ENCODE measurements around the gene AKTIP. TPM values are rescaled to one million over a fixed set of nuclear protein-coding genes. Genes with fewer than 3 reads are reported as not detected.

Gene AKTIP
- polyA plus RNA-seq, 1 donor from 2014 or later = 68.6 TPM

DNA sequence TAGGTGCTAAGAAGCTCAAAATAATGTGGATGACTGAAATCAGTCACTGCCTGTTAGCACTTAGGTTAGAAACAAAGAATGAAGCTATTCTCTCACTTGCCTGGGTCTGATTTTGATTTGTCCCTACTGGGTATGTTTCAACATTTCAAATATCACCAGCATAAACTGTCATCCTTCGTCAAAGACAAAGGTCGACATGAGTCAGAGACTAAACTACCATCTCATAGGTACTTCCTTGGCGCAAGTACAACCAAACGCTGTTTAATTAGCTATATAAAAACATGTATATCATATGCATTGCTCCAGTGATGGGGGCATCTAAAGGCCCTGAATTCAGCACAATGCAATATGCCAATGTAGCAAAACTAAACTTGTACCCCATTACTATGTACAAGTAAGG, 4.0 kb downstream of the AKTIP start:
- H3K27ac ChIP-seq (ENCODE audit: low read length) = no peak overlapping the region
- no peaks in the 10 kb centered on the region for H3K9me3 ChIP-seq (ENCODE audit: low read length)
- no peak overlapping the region for H2AFZ ChIP-seq (ENCODE audit: low read depth, low read length)
- H3K79me2 ChIP-seq (replicated peaks; ENCODE audit: insufficient read depth, low read length) = peaks cover 13% of the 10 kb centered on the region
- TF ChIP-seq MXI1 (conservative IDR thresholded peaks at IDR 0.05; ENCODE audit: poor library complexity, severe bottlenecking) = no peak
- TF ChIP-seq, protein P1, sequence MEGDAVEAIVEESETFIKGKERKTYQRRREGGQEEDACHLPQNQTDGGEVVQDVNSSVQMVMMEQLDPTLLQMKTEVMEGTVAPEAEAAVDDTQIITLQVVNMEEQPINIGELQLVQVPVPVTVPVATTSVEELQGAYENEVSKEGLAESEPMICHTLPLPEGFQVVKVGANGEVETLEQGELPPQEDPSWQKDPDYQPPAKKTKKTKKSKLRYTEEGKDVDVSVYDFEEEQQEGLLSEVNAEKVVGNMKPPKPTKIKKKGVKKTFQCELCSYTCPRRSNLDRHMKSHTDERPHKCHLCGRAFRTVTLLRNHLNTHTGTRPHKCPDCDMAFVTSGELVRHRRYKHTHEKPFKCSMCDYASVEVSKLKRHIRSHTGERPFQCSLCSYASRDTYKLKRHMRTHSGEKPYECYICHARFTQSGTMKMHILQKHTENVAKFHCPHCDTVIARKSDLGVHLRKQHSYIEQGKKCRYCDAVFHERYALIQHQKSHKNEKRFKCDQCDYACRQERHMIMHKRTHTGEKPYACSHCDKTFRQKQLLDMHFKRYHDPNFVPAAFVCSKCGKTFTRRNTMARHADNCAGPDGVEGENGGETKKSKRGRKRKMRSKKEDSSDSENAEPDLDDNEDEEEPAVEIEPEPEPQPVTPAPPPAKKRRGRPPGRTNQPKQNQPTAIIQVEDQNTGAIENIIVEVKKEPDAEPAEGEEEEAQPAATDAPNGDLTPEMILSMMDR (IDR thresholded peaks at IDR 0.05; ENCODE audit: poor library complexity, severe bottlenecking) = no peak
- TF ChIP-seq TAF1 (IDR thresholded peaks at IDR 0.05; ENCODE audit: low read depth) = no peak
- TF ChIP-seq POLR2AphosphoS5 (IDR thresholded peaks at IDR 0.05) = no peak
- TF ChIP-seq, protein P2, sequence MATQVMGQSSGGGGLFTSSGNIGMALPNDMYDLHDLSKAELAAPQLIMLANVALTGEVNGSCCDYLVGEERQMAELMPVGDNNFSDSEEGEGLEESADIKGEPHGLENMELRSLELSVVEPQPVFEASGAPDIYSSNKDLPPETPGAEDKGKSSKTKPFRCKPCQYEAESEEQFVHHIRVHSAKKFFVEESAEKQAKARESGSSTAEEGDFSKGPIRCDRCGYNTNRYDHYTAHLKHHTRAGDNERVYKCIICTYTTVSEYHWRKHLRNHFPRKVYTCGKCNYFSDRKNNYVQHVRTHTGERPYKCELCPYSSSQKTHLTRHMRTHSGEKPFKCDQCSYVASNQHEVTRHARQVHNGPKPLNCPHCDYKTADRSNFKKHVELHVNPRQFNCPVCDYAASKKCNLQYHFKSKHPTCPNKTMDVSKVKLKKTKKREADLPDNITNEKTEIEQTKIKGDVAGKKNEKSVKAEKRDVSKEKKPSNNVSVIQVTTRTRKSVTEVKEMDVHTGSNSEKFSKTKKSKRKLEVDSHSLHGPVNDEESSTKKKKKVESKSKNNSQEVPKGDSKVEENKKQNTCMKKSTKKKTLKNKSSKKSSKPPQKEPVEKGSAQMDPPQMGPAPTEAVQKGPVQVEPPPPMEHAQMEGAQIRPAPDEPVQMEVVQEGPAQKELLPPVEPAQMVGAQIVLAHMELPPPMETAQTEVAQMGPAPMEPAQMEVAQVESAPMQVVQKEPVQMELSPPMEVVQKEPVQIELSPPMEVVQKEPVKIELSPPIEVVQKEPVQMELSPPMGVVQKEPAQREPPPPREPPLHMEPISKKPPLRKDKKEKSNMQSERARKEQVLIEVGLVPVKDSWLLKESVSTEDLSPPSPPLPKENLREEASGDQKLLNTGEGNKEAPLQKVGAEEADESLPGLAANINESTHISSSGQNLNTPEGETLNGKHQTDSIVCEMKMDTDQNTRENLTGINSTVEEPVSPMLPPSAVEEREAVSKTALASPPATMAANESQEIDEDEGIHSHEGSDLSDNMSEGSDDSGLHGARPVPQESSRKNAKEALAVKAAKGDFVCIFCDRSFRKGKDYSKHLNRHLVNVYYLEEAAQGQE (IDR thresholded peaks at IDR 0.05; ENCODE audit: borderline replicate concordance) = no peak
- TF ChIP-seq EZH2 (IDR thresholded peaks at IDR 0.05; ENCODE audit: borderline replicate concordance, insufficient read depth, low read length, poor library complexity, severe bottlenecking) = no peak
- TF ChIP-seq RAD21 (conservative IDR thresholded peaks at IDR 0.05) = no peak
- no peak for TF ChIP-seq EP300 (conservative IDR thresholded peaks at IDR 0.05; ENCODE audit: poor library complexity, severe bottlenecking)
- no peak for TF ChIP-seq SMC3 (conservative IDR thresholded peaks at IDR 0.05; ENCODE audit: poor library complexity)
- no peak overlapping the region for H3K4me2 ChIP-seq (ENCODE audit: low read length)
- H3K36me3 ChIP-seq (ENCODE audit: insufficient read depth, low read length) = no peaks in the 10 kb centered on the region
- no peaks in the 10 kb centered on the region for H3K27me3 ChIP-seq (ENCODE audit: insufficient read depth, low read depth, low read length)
- no peaks in the 10 kb centered on the region for H3F3A ChIP-seq (ENCODE audit: insufficient read depth, low read length, poor library complexity, severe bottlenecking)
- no peak overlapping the region for H3K4me3 ChIP-seq (ENCODE audit: low read length)
- H4K20me1 ChIP-seq (ENCODE audit: insufficient read depth) = no peaks in the 10 kb centered on the region
- no peak overlapping the region for H3K9ac ChIP-seq (ENCODE audit: low read length)
- H3K9me2 ChIP-seq (ENCODE audit: insufficient read depth, low read length) = no peaks in the 10 kb centered on the region

DNA sequence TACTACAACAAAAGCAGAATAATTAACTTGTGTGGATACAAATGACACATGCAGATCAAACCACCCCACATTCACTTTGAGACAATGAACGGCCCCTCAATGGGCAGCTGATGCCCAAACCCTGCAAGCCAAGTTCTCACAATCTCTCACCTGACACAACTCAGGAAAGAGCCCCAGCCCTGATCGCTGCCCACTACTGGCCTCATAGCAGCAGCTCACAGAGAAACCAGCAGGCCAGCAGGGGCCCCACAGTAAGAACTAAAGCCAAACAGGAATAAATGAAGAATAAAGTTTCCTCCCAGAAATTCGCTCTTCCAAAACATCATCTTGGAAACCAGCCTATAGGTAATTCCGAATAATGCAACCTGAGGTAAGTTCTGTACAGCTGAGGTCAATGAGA, 7.7 kb downstream of the AKTIP start:
- Histone ChIP-seq H3K27ac (ENCODE audit: low read length) (no peak overlapping the region), H4K20me1 (ENCODE audit: insufficient read depth) (no peaks in the 10 kb centered on the region), H3K36me3 (ENCODE audit: insufficient read depth, low read length) (no peaks in the 10 kb centered on the region), H3K9me2 (ENCODE audit: insufficient read depth, low read length) (no peaks in the 10 kb centered on the region), H3F3A (ENCODE audit: insufficient read depth, low read length, poor library complexity, severe bottlenecking) (no peaks in the 10 kb centered on the region), H3K9me3 (ENCODE audit: low read length) (no peaks in the 10 kb centered on the region), H3K27me3 (ENCODE audit: insufficient read depth, low read depth, low read length) (no peaks in the 10 kb centered on the region), H3K4me2 (ENCODE audit: low read length) (no peak overlapping the region), H3K4me3 (ENCODE audit: low read length) (no peak overlapping the region), H3K9ac (ENCODE audit: low read length) (no peak overlapping the region), H3K79me2 (replicated peaks; ENCODE audit: insufficient read depth, low read length) (no peaks in the 10 kb centered on the region), H2AFZ (ENCODE audit: low read depth, low read length) (no peak overlapping the region)
- TF ChIP-seq MXI1 (conservative IDR thresholded peaks at IDR 0.05; ENCODE audit: poor library complexity, severe bottlenecking) (no peak), EZH2 (IDR thresholded peaks at IDR 0.05; ENCODE audit: borderline replicate concordance, insufficient read depth, low read length, poor library complexity, severe bottlenecking) (no peak), SMC3 (conservative IDR thresholded peaks at IDR 0.05; ENCODE audit: poor library complexity) (no peak), TAF1 (IDR thresholded peaks at IDR 0.05; ENCODE audit: low read depth) (no peak), RAD21 (conservative IDR thresholded peaks at IDR 0.05) (no peak), EP300 (conservative IDR thresholded peaks at IDR 0.05; ENCODE audit: poor library complexity, severe bottlenecking) (no peak), POLR2AphosphoS5 (IDR thresholded peaks at IDR 0.05) (no peak)
- TF ChIP-seq, protein P2 (IDR thresholded peaks at IDR 0.05; ENCODE audit: borderline replicate concordance) = no peak
- TF ChIP-seq, protein P1 (IDR thresholded peaks at IDR 0.05; ENCODE audit: poor library complexity, severe bottlenecking) = no peak

Data from neural cell (in vitro differentiated cells).